GM20431 (cell line): ENCODE data around the gene HEBP1.

ENCODE experiments used
- in situ Hi-C: fragments of 300-500 bp; cut with MseI, MboI; formaldehyde crosslinking; loops from one replicate; pipeline ENCODE4 v1.15.0; 2020; ENCODE audit warnings: low sequenced_read_pairs; ENCODE audit not compliant: unreplicated experiment

Gene HEBP1

GRCh38 chr12:12927211-12928079 lies 72.6 kb downstream of the HEBP1 start:
- in situ Hi-C loops: no loop called here

DNA sequence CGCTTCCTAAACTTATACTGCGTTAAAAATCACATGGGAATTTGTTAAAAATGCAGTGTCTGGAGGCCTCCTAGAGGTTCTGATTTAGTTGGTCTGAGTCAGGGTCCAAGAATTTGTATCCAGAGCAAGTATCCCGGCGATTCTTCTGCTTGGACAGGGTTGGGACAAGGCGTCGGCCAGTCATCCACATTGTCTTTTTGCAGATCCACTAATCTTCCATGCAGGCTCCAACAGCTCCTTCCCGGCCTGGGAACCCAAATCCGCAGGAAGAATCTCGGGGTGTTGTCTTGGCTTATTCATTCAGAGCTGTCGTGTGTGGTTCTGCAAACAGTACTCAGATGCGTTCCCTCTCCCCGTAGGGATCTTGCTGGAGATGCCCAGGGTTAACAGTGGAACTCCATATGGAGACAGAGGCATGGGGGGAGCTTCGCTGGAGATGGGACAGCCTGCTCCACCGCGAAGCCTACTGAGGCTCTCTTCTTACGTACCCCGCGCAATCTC lies 73.4 kb downstream of the HEBP1 start:
- in situ Hi-C loops: no loop called here

- in situ Hi-C loops: no loop called here
Measured at GRCh38 chr12:12925388-12925787, 74.7 kb downstream of the HEBP1 start.
